Tongue (tissue), 2 donors: ENCODE measurements around the gene DPP8. TPM values are rescaled to one million over a fixed set of nuclear protein-coding genes. Genes with fewer than 3 reads are reported as not detected.
A peak's percentile ranks its signal among the peaks of the same experiment; 100 is the strongest.
"Not testable (repeated sequence)": the region's sequence is repeated elsewhere in the genome, so short reads cannot be mapped to it uniquely, and the experiment has no call there.

Experiments
- DNase-seq: peaks from one replicate; pipeline ENCODE4 v3.0.0-alpha.2; 2015
- total RNA-seq: library from RNA; depleted of rRNA; stranded (reverse); fragments of >200 nt; gene quantifications from one replicate; pipeline ENCODE4 v1.2.3, GENCODE V29; 2014

Gene DPP8
- 50.0 TPM for total RNA-seq

DNA sequence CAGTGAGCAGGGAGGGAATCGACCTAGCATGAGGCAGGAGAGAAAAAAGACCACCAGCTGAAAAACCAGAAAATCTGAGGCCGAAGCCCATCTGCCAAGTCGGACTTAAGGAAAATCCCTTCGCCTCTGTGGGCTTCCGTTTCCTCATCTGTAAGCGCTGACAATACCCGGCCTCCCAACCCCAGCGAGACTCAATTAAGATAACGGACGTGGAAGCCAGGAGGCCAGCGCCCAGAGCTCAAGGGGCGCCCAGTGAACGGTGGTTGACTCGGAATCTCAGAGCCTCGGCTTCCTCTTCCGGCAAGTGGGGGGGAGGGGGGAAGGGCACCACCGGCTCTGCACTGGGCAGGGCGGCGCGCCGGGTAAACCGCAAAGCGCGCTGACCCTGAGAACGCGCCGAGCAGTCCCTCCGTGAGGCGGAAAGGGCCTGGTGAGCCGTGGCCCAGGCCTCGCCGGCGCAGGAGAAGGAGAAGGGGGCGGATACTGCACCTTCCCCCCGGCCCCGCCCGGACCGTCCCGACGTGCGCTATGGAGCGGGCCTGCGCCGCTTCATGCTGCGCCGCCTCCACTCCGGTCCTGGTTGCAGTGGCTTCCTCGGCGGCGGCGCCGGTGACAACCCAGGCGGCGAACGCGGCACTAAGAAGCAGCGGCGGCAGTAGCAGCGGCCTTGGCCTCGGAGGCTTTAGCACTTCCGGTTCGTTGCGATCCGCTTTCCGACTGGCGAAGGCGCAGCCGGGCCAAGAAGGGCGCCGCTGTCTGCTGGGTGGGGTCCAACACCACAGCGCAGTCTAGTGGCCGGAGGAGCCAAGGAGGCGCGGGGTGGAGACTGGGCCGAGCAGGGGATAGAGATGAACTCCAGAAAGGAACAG is at the start of gene DPP8:
Gene DPP8 (minus strand): TSS at position 693 of the 869 bp plus-strand sequence. CDS start 5,136 bp downstream, outside the sequence.
- peak; percentile 97 for DNase-seq

GRCh38 chr15:65561934-65562333 is 44.4 kb upstream of the DPP8 start:
- no peak for DNase-seq

DNA sequence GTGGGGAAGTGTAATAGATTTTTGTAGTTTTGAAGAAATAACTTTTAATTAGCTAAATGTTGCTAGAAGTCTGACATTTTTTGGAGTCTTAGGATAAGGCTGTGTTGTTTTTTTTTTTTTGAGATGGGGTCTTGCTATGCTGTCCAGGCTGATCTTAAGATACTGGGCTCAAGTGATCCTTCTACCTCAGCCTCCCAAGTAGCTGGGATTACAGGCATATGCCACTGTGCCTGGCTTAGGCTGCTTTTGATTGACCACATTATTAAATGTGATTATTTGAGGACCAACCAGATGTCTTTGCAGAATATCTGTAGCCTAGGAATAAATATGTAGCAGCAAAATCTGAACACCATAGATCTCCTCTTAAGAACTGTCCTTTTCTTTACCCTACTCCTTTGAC is 42.5 kb upstream of the DPP8 start:
- no peak for DNase-seq

DNA sequence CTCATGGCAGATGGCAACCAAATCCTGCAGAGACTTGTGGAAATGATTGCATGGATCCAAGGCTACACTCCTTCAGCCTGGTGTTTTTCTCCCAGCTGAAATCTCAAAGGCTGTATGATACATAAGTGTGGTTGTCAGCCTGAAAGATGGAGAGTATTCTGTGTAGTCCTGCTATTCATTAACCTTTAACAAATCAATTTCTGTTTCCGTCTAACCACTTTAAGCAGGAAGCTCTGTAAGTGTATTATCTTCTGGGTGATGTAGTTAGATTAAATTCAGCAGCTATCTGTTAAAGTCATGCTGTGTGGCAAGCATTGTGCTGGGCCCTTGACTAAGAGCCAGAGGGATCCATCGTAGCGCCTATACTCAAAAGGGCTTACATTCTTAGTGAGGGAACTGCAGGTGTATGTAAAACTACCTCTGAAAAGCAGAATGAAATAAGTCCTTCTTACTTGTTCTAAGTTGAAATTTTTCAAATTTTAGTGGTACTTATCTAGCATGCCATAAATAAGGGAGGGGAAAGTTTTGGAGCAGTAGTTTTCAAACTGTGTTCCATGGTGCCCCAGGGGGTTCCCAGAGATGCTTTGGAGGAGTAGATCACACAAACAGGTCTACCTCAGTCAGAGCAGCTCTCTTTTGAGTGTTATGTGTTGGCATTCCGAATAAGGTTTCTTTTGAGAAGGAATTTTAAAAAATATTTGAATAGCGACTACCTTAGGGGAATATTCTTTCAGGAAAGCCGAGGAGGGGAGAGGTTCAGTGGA is 41.7 kb upstream of the DPP8 start:
- no peak for DNase-seq

DNA sequence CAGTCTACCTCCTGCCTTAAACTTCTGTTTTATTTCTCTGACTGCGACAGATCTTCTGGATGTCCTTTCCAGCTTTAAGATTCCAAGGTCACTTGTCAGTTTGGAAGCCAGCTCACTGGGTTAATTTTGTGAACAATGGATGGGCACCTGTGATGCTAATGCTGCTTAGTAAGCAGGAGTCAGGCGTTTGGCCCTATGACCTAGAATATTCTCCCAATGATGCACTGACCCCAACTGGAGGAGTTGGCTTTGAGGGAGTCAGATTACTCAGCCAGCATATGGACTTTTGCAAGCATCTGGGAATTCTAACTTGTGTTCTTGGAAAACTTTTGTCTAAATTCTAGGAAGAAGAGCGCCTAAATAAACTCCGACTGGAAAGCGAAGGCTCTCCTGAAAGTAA is 40.8 kb upstream of the DPP8 start:
- no peak for DNase-seq

GRCh38 chr15:65556622-65557021 is 39.1 kb upstream of the DPP8 start:
- DNase-seq: no peak

DNA sequence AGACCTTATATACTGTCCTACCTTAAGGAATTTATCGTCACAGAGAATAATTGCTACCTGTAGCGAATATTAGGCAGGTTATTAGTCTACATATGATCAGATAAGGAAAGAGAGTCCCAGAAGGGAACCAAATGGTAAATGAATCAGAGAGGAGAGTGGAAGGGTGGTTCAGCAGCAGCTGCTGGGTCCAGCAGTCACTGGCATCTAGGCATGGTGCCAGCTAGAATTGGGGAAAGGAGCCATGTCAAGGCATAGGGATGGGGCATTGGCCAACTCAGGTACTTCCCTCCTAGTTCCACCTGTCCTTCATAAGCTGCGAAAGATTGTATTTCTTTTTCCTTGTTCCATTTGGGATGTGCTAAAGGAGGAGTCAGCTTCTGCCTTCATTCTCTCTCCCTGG is 36.2 kb upstream of the DPP8 start:
- peak; percentile 20 for DNase-seq

DNA sequence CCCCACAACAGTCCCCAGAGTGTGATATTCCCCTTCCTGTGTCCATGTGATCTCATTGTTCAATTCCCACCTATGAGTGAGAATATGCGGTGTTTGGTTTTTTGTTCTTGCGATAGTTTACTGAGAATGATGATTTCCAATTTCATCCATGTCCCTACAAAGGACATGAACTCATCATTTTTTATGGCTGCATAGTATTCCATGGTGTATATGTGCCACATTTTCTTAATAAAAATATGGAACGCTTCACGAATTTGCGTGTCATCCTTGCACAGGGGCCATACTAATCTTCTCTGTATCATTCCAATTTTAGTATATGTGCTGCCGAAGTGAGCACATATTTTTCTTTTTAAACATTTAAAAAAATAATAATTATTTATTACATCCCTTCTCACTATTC is 35.4 kb upstream of the DPP8 start:
- not testable (repeated sequence) for DNase-seq

DNA sequence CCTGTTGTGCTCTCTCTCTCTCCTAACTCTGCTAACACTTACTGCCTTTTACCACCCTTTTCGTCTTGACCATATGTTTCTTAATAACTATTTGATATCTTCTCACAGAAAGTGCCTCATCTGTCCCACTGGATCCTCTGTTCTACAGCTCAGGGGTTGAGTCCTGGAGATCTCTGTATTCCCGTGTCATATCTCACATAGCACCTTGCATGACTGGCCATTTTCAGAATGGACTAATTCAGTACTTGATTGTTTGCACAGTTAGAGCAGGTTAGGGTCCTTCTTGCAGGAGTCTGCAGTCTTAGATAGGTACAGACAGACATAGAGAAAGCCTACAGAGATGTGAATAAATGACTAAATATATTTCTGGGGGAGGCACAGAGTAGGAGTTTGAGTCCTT is 33.7 kb upstream of the DPP8 start:
- no peak for DNase-seq

DNA sequence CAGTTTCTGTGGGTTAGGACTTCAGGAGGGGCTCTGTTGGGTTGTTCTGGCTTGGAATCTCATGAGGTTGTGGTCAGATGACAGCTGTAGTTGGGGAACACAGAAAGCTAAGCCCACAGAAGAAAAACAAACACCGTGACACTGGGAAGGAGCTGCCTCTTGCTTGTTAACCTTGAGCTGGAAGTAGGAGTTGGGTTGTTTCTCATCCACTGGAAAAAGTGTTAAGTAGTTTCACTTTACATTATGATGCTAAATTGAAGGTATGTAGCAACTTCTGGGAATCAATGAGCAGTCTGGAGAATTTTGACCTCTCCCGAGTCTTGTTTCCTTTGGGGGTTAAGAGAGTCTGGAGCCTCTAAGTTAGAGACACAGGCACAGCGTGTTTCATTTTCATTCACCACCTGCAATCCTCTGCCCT is 33.2 kb upstream of the DPP8 start:
- no peak for DNase-seq

GRCh38 chr15:65549288-65549687 is 31.8 kb upstream of the DPP8 start:
- DNase-seq: not testable (repeated sequence)

DNA sequence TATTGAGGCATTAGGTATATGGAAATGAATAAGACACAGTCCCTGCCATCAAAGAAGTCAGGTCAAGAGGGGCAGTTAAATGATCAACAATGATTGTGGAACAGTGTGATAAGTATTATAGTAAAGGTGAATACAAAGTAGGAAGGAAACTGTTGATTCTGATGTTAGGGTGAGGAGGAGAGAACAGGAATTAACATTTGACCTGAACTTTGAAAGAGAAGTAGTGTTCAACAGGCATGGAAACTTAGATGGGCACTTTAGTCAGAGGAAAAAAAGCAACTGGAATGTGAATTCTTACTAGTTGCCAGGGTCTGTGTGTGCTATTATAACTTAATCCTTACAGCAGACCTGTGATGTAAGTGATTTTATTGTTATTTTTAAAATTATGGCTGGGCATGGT is 30.4 kb upstream of the DPP8 start:
- no peak for DNase-seq

- DNase-seq: no peak
Measured at GRCh38 chr15:65541231-65541820, 23.8 kb upstream of the DPP8 start.

DNA sequence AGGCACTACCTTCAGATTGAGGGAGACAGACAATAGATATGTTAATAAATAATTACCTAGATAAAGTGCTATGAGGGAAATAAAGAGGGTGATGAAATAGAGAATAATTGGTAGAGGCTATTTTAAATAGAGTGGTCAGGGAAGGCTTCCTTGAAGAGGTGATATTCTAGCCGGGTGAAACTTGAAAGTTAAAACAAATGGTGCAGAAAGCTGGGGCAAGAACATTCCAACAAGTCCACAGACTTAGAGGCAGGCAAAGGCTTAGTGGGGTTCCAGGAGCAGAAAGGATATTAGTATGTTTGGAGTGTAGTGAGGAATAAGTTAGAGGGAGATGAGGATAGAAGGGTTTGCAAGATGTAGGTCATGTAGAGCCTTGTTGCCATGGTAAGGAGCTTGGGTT is 22.8 kb upstream of the DPP8 start:
- DNase-seq: no peak

GRCh38 chr15:65535192-65535591 is 17.7 kb upstream of the DPP8 start:
- DNase-seq: no peak

GRCh38 chr15:65533057-65533756 is 15.7 kb upstream of the DPP8 start:
- DNase-seq: no peak

DNA sequence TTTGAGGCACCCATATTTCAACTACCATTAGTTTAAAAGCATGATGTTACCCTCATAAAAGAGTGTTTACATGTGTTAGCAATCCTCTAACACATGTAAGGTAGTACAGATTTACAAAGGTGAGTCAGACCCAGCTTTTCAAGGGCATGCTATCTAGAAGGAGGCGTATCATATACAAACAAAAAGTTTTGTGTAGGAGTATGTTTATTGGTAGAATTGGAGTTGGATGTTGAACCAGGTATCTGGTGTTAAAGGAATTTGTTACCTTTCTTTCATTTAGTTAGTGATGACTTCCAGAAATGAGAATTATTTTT is 15.2 kb upstream of the DPP8 start:
- DNase-seq: no peak

- peak; percentile 93 for DNase-seq
Measured at GRCh38 chr15:65530318-65531111, 13.0 kb upstream of the DPP8 start, which contains the start of gene HACD3. TSS of gene HACD3 (plus strand) at chr15:65530463. CDS start at chr15:65530632, 169 bp downstream.

GRCh38 chr15:65529762-65530317 is 12.4 kb upstream of the DPP8 start:
- DNase-seq: no peak

- DNase-seq: no peak
Measured at GRCh38 chr15:65528461-65529060, 11.1 kb upstream of the DPP8 start.

- DNase-seq: no peak
Measured at GRCh38 chr15:65525622-65526021, 8.1 kb upstream of the DPP8 start.
